Epithelial cell of proximal tubule (primary cell): ENCODE data around the gene H19. TPM values are rescaled to one million over a fixed set of nuclear protein-coding genes. Genes with fewer than 3 reads are reported as not detected.

Source experiments
- DNase-seq: peaks from one replicate; pipeline ENCODE4 v3.0.0-alpha.2; 2011; ENCODE audit warnings: low read depth
- H3K4me3 ChIP-seq: 2 replicates; pipeline ENCODE4 v1.5.1; 2011; ENCODE audit warnings: low read depth, mild to moderate bottlenecking, low read length
- CTCF ChIP-seq: conservative IDR thresholded peaks from 2 replicates; pipeline ENCODE4 v1.5.1; 2012; ENCODE audit warnings: low read depth, mild to moderate bottlenecking, low read length
- total RNA-seq: library from RNA; depleted of rRNA; stranded (reverse); fragments of >200 nt; gene quantifications from 2 replicates; pipeline ENCODE4 v1.2.3, GENCODE V29; 2015

The H19 gene
- total RNA-seq, 1 donor from 2014 or later = 11.8 TPM

- no peak overlapping the region for H3K4me3 ChIP-seq
- no peak for TF ChIP-seq CTCF
Measured at GRCh38 chr11:1970956-1971355, 26.7 kb downstream of the H19 start.

GRCh38 chr11:1969776-1970175 lies 27.9 kb downstream of the H19 start:
- DNase-seq = no peak
- no peak for TF ChIP-seq CTCF
- H3K4me3 ChIP-seq = no peak overlapping the region

More at GRCh38 chr11:1970956-1971355, 26.7 kb downstream of the H19 start:
- DNase-seq = no peak

- DNase-seq = no peak
- H3K4me3 ChIP-seq = no peak overlapping the region
- no peak for TF ChIP-seq CTCF
Measured at GRCh38 chr11:1969035-1969434, 28.6 kb downstream of the H19 start.

GRCh38 chr11:1968454-1969002 lies 29.1 kb downstream of the H19 start:
- TF ChIP-seq CTCF = no peak
- no peak for DNase-seq
- no peak overlapping the region for H3K4me3 ChIP-seq

GRCh38 chr11:1967641-1968225 lies 29.9 kb downstream of the H19 start:
- TF ChIP-seq CTCF = no peak
- no peak overlapping the region for H3K4me3 ChIP-seq
- DNase-seq = no peak

GRCh38 chr11:1966531-1966930 lies 31.1 kb downstream of the H19 start:
- no peak for TF ChIP-seq CTCF
- H3K4me3 ChIP-seq = no peak overlapping the region
- DNase-seq = no peak

- no peak for TF ChIP-seq CTCF
- no peak overlapping the region for H3K4me3 ChIP-seq
- DNase-seq = no peak
Measured at GRCh38 chr11:1964955-1965354, 32.7 kb downstream of the H19 start.
